Sigmoid colon (tissue), 7 donors: Measurements from ENCODE around the gene UTP14C. TPM values are rescaled to one million over a fixed set of nuclear protein-coding genes. Genes with fewer than 3 reads are reported as not detected.
"Not testable (repeated sequence)": the region's sequence is repeated elsewhere in the genome, so short reads cannot be mapped to it uniquely, and the experiment has no call there.

ENCODE experiments used
- DNase-seq: peaks from one replicate; pipeline ENCODE4 v3.0.0-alpha.2; 2019
- H3K27ac ChIP-seq, 4 donors: fragments of 200-600 bp; sonication (generic); one replicate each; pipeline ENCODE4 v1.5.1; 2016 to 2019; ENCODE audit warnings: mild to moderate bottlenecking in 1 of 4
- H3K27me3 ChIP-seq, 3 donors: fragments of 200-600 bp; sonication (generic); one replicate each; pipeline ENCODE4 v1.5.1; 2019; ENCODE audit warnings: mild to moderate bottlenecking in 1 of 3
- H3K36me3 ChIP-seq, 4 donors: fragments of 200-600 bp; sonication (generic); one replicate each; pipeline ENCODE4 v1.5.1; 2016 to 2019
- H3K4me1 ChIP-seq, 4 donors: fragments of 200-600 bp; sonication (generic); one replicate each; pipeline ENCODE4 v1.5.1; 2017 to 2019
- H3K4me3 ChIP-seq, 4 donors: fragments of 200-600 bp; sonication (generic); one replicate each; pipeline ENCODE4 v1.5.1; 2017 to 2019; ENCODE audit warnings: mild to moderate bottlenecking in 2 of 4, moderate library complexity in 1 of 4
- H3K9me3 ChIP-seq, 4 donors: fragments of 200-600 bp in 3 of 4; sonication (generic) in 3 of 4; one replicate each; pipeline versions ENCODE4 v1.5.1 to v1.6.1; 2013 to 2019
- EP300 ChIP-seq, 4 donors: sonication (generic); formaldehyde crosslinking; IDR thresholded peaks; one replicate each; pipeline ENCODE4 v1.6.1; 2017; ENCODE audit warnings: antibody characterized with exemption in 4 of 4
- POLR2A ChIP-seq, 2 donors: fragments of 450-650 bp; IDR thresholded peaks; one replicate each; pipeline ENCODE4 v1.6.1; 2016; ENCODE audit warnings: antibody characterized with exemption in 2 of 2, mild to moderate bottlenecking in 2 of 2, moderate library complexity in 2 of 2
- POLR2AphosphoS5 ChIP-seq, 4 donors: sonication (generic); formaldehyde crosslinking; IDR thresholded peaks; one replicate each; pipeline ENCODE4 v1.6.1; 2017; ENCODE audit warnings: antibody characterized with exemption in 4 of 4
- WGBS, 2 donors: extraction: QIAGEN DNeasy Blood & Tissue Kit; methylation state at CpG; one replicate each; pipeline ENCODE4 v1.1.7; 2013; 5-methylcytosine and 5-hydroxymethylcytosine counted together
- intact Hi-C: fragments of 100-400 bp; cut with DNase I; formaldehyde crosslinking; loops from one replicate; pipeline ENCODE4 v1.15.1; 2023
- polyA plus RNA-seq, 3 donors: library from polyadenylated mRNA; stranded (reverse); fragments of 200-250 nt; gene quantifications; one replicate each; pipeline ENCODE4 v1.2.3, GENCODE V29; 2013
- total RNA-seq, 4 donors: library from RNA; depleted of rRNA; stranded (reverse); fragments of >200 nt; gene quantifications; one replicate each; pipeline ENCODE4 v1.1.0, GENCODE V29; 2016
- TF ChIP-seq, protein P1 (sequence below), 4 experiments: fragments of 450-650 bp in 3 of 4; fragments of 200-600 bp in 1 of 4; IDR thresholded peaks; one replicate each; pipeline ENCODE4 v1.5.1; 2016 to 2019; ENCODE audit warnings: antibody characterized with exemption in 4 of 4, mild to moderate bottlenecking in 3 of 4, moderate library complexity in 2 of 4
- donor health status: healthy with polysubstance abuse.
- donor health status: Bipolar disorder and iron deficiency.
- donor health status: healthy.

Gene UTP14C
- total and polyA plus RNA-seq, 7 donors = 1.8 to 18.2 (median 15.0) TPM

DNA sequence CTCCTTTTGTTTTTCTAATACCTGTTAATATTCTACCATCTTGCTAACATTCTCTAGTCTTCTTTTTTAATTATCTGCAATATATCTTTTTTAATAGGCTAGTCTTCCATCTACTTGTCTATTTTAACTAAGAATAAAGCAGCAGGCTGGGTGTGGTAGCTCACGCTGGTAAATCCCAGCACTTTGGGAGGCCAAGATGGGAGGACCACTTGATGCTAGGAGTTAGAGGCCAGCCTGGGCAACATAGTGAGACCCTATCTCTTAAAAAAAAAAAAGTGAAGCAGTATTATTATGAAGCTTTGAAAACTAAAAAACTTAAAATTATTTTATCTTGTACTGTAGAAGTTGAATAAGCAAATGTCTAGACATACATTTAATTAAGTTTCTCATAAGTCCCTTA lies 3.3 kb downstream of the UTP14C start:
- Histone ChIP-seq H3K27ac (no peak overlapping the region), H3K36me3 (peaks cover 0 to 38% (median 6%) of the 10 kb centered on the region in 4 donors), H3K4me1 (no peaks in the 10 kb centered on the region), H3K27me3 (no peaks in the 10 kb centered on the region), H3K9me3 (peaks cover 0 to 2% (median 0%) of the 10 kb centered on the region in 4 donors), H3K4me3 (no peak overlapping the region)
- WGBS, 2 donors = 95 to 99% methylated on average over 1 of the region's 1 CpG
- intact Hi-C loops = no loop called here
- DNase-seq = no peak
- TF ChIP-seq EP300 (IDR thresholded peaks at IDR 0.05) = no peak
- TF ChIP-seq POLR2A (IDR thresholded peaks at IDR 0.05) = no peak
- TF ChIP-seq, protein P1, sequence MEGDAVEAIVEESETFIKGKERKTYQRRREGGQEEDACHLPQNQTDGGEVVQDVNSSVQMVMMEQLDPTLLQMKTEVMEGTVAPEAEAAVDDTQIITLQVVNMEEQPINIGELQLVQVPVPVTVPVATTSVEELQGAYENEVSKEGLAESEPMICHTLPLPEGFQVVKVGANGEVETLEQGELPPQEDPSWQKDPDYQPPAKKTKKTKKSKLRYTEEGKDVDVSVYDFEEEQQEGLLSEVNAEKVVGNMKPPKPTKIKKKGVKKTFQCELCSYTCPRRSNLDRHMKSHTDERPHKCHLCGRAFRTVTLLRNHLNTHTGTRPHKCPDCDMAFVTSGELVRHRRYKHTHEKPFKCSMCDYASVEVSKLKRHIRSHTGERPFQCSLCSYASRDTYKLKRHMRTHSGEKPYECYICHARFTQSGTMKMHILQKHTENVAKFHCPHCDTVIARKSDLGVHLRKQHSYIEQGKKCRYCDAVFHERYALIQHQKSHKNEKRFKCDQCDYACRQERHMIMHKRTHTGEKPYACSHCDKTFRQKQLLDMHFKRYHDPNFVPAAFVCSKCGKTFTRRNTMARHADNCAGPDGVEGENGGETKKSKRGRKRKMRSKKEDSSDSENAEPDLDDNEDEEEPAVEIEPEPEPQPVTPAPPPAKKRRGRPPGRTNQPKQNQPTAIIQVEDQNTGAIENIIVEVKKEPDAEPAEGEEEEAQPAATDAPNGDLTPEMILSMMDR (IDR thresholded peaks at IDR 0.05) = no peak
- TF ChIP-seq POLR2AphosphoS5 (IDR thresholded peaks at IDR 0.05) = no peak

DNA sequence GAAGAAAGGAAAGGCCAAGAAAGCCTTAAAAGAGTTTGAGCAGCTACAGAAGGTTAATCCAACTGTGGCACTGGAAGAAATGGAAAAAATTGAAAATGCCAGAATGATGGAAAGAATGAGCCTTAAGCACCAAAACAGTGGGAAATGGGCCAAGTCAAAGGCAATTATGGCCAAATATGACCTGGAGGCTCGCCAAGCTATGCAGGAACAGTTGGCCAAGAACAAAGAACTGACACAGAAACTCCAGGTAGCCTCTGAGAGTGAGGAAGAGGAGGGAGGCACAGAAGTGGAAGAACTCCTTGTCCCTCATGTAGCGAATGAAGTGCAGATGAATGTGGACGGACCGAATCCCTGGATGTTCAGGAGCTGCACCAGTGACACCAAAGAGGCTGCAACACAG lies 5.1 kb downstream of the UTP14C start:
- Histone ChIP-seq H3K4me1 (no peaks in the 10 kb centered on the region), H3K4me3 (no peak overlapping the region), H3K36me3 (peaks cover 0 to 21% (median 4%) of the 10 kb centered on the region in 4 donors), H3K27me3 (no peaks in the 10 kb centered on the region), H3K27ac (no peak overlapping the region), H3K9me3 (peaks cover 0 to 2% (median 0%) of the 10 kb centered on the region in 4 donors)
- no peak for DNase-seq
- WGBS, 2 donors = 60 to 87% methylated on average over 4 of the region's 4 CpGs
- intact Hi-C loops = no loop called here
- TF ChIP-seq POLR2AphosphoS5 (IDR thresholded peaks at IDR 0.05) (no peak), EP300 (IDR thresholded peaks at IDR 0.05) (no peak), POLR2A (IDR thresholded peaks at IDR 0.05) (no peak)
- TF ChIP-seq, protein P1 (IDR thresholded peaks at IDR 0.05) = no peak

DNA sequence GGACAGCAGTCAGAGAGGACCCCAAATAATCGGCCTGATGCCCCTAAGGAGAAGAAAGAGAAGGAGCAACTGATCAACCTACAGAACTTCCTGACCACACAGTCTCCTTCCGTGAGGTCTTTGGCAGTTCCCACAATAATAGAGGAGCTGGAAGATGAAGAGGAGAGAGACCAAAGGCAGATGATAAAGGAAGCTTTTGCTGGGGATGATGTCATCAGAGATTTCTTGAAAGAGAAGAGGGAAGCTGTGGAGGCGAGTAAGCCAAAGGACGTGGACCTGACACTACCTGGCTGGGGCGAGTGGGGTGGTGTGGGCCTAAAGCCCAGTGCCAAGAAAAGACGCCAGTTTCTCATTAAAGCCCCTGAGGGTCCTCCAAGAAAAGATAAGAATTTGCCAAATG lies 5.9 kb downstream of the UTP14C start:
- H3K9me3 ChIP-seq, H3K4me3 ChIP-seq, DNase-seq, H3K27me3 ChIP-seq, H3K27ac ChIP-seq, H3K4me1 ChIP-seq, intact Hi-C loops: not testable (repeated sequence)
- 98% methylated on average over 6 of the region's 6 CpGs for WGBS, 2 donors
- H3K36me3 ChIP-seq = peaks cover 0 to 12% (median 2%) of the 10 kb centered on the region in 4 donors

DNA sequence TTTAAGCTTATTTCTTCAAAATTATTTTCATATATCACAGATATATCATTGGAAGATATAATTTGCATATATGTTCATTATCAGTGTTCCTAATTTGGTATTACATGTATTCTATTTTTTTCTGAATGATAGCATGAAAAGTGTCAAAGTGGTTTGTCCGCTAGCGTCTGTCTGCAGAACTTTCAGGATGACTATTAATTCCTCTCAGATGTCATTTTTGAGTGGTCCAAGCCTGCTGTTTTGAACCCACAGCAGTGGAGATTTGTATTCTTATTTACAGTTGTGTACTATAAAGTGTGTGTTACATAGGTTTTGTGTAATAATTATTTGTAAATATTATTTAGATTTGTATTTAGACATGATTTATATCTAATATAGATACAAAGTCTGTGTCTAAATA lies 8.5 kb downstream of the UTP14C start:
- H3K4me1 ChIP-seq = no peaks in the 10 kb centered on the region
- no peak overlapping the region for H3K4me3 ChIP-seq
- H3K27me3 ChIP-seq = no peaks in the 10 kb centered on the region
- peaks cover 0 to 12% (median 2%) of the 10 kb centered on the region in 4 donors for H3K36me3 ChIP-seq
- no peak overlapping the region for H3K27ac ChIP-seq
- H3K9me3 ChIP-seq = peaks cover 0 to 2% (median 0%) of the 10 kb centered on the region in 4 donors
- intact Hi-C loops = no loop called here
- WGBS, 2 donors = 84 to 88% methylated on average over 2 of the region's 2 CpGs
- TF ChIP-seq POLR2A (IDR thresholded peaks at IDR 0.05) (no peak), POLR2AphosphoS5 (IDR thresholded peaks at IDR 0.05) (no peak), EP300 (IDR thresholded peaks at IDR 0.05) (no peak)
- TF ChIP-seq, protein P1 (IDR thresholded peaks at IDR 0.05) = no peak
- DNase-seq = no peak

DNA sequence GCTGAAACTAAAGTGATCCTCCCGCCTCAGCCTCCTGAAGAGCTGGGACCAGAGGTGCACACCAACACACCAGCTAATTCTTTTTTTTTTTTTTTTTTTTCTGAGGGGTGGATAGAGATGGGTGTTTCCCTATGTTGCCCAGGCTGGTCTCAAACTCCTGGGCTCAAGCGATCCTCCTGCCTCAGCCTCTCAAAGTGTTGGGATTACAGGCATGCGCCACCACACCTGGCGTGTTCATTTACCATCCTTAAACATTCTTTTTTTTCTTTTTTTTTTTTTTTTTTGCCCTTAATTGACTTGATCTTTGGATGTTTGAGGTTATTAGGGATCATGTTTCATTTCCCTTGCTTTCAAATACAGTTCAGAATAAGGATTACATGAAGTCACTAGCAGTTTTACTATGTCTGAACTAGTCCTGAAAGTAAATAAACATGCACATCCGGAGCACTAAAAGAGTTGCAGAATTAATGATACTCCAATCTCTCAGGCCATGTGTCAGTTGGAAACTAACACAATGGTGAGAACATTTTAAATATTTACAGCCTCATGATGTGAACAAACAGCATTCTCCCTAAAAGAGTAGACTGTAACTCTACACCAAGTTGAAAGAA lies 10.2 kb downstream of the UTP14C start:
- H3K27me3 ChIP-seq = no peaks in the 10 kb centered on the region
- H3K4me1 ChIP-seq = no peaks in the 10 kb centered on the region
- H3K36me3 ChIP-seq = no peaks in the 10 kb centered on the region
- WGBS, 2 donors = 75 to 85% methylated on average over 5 of the region's 5 CpGs
- H3K27ac ChIP-seq = no peak overlapping the region
- no peak overlapping the region for H3K4me3 ChIP-seq
- intact Hi-C loops = no loop called here
- DNase-seq = no peak
- TF ChIP-seq POLR2A (IDR thresholded peaks at IDR 0.05) = no peak
- no peak for TF ChIP-seq EP300 (IDR thresholded peaks at IDR 0.05)
- TF ChIP-seq POLR2AphosphoS5 (IDR thresholded peaks at IDR 0.05) = no peak
- TF ChIP-seq, protein P1 (IDR thresholded peaks at IDR 0.05) = no peak
- H3K9me3 ChIP-seq = no peaks in the 10 kb centered on the region
